SK-N-SH (cell line): ENCODE data around the gene SMAP1. TPM values are rescaled to one million over a fixed set of nuclear protein-coding genes. Genes with fewer than 3 reads are reported as not detected.
A peak's percentile ranks its signal among the peaks of the same experiment; 100 is the strongest.

Source experiments
- CTCF ChIA-PET: fragments of 300-600, 350-600 bp; formaldehyde crosslinking; extraction: SDS; loops from one replicate; lab custom pipeline; 2021; lab: Yijun Ruan, JAX
- POLR2A ChIA-PET: fragments of 350-600 bp; sonication (Branson Sonifier 250); formaldehyde crosslinking; extraction: SDS; loops from one replicate; lab custom pipeline; 2020; ENCODE audit warnings: antibody characterized with exemption, inconsistent platforms; lab: Yijun Ruan, JAX
- DNase-seq: peaks from one replicate; pipeline ENCODE4 v3.0.0; 2012
- H2AFZ ChIP-seq: fragments of 200-600 bp; sonication (generic); 2 replicates; pipeline ENCODE4 v1.8.1; 2016; ENCODE audit warnings: antibody characterized with exemption, mild to moderate bottlenecking, low read depth
- H3F3A ChIP-seq: fragments of 200-600 bp; sonication (generic); replicated peaks from 2 replicates; pipeline ENCODE3; 2016; ENCODE audit warnings: antibody characterized with exemption, mild to moderate bottlenecking; ENCODE audit not compliant: insufficient read depth
- H3K27ac ChIP-seq, 2 experiments: fragments of 200-500 bp in 1 of 2; fragments of 200-600 bp in 1 of 2; sonication (Bioruptor generic) in 1 of 2; sonication (generic), shearing (Covaris generic) in 1 of 2; 2 replicates each; pipeline versions ENCODE4 v1.5.1 to v1.6.1; 2014 to 2016; ENCODE audit warnings: low read depth in 2 of 2, inconsistent platforms in 1 of 2, low read length in 1 of 2, mild to moderate bottlenecking in 1 of 2, mixed read lengths in 1 of 2
- H3K27me3 ChIP-seq: fragments of 200-600 bp; sonication (generic), shearing (Covaris generic); 2 replicates; pipeline ENCODE4 v1.6.1; 2016; ENCODE audit warnings: mixed run types; ENCODE audit not compliant: insufficient read depth
- H3K36me3 ChIP-seq, 2 experiments: fragments of 200-500 bp in 1 of 2; fragments of 200-600 bp in 1 of 2; sonication (Bioruptor generic) in 1 of 2; sonication (generic) in 1 of 2; replicated peaks in 1 of 2; 2 replicates each; pipeline versions ENCODE3 to v1.5.1; 2014 to 2016; ENCODE audit warnings: low read length in 1 of 2, mild to moderate bottlenecking in 1 of 2; ENCODE audit not compliant: insufficient read depth in 2 of 2, control insufficient read depth in 1 of 2
- H3K4me1 ChIP-seq, 2 experiments: fragments of 200-500 bp in 1 of 2; fragments of 200-600 bp in 1 of 2; sonication (Bioruptor generic) in 1 of 2; sonication (generic), shearing (Covaris generic) in 1 of 2; 2 replicates each; pipeline versions ENCODE4 v1.5.1 to v1.6.1; 2014 to 2016; ENCODE audit warnings: low read depth in 1 of 2, low read length in 1 of 2, mixed run types in 1 of 2; ENCODE audit not compliant: insufficient read depth in 2 of 2, control insufficient read depth in 1 of 2
- H3K4me2 ChIP-seq: fragments of 200-600 bp; sonication (generic), shearing (Covaris generic); 2 replicates; pipeline ENCODE4 v1.6.1; 2017; ENCODE audit warnings: mixed run types
- H3K4me3 ChIP-seq, 2 experiments: fragments of 200-500 bp in 1 of 2; fragments of 200-600 bp in 1 of 2; sonication (Bioruptor generic) in 1 of 2; sonication (generic), shearing (Covaris generic) in 1 of 2; 2 replicates each; pipeline versions ENCODE4 v1.5.1 to v1.8.1; 2014 to 2016; ENCODE audit warnings: low read depth in 2 of 2, inconsistent platforms in 1 of 2, low read length in 1 of 2, mild to moderate bottlenecking in 1 of 2, mixed read lengths in 1 of 2, moderate library complexity in 1 of 2
- H3K79me2 ChIP-seq: fragments of 200-600 bp; sonication (generic); 2 replicates; pipeline ENCODE4 v1.8.1; 2017; ENCODE audit warnings: mild to moderate bottlenecking; ENCODE audit not compliant: insufficient read depth
- H3K9ac ChIP-seq: fragments of 200-600 bp; sonication (generic); 2 replicates; pipeline ENCODE4 v1.6.1; 2017; ENCODE audit warnings: mixed run types
- H3K9me2 ChIP-seq: fragments of 200-600 bp; sonication (generic); 2 replicates; pipeline ENCODE4 v1.6.1; 2017; ENCODE audit warnings: mixed run types
- H3K9me3 ChIP-seq: fragments of 200-600 bp; sonication (generic); 2 replicates; pipeline ENCODE4 v1.6.1; 2017; ENCODE audit warnings: mixed run types, mild to moderate bottlenecking, moderate library complexity
- H4K20me1 ChIP-seq: fragments of 200-600 bp; sonication (generic); 2 replicates; pipeline ENCODE4 v1.6.1; 2017; ENCODE audit warnings: mild to moderate bottlenecking, mixed run types; ENCODE audit not compliant: insufficient read depth
- CHD2 ChIP-seq: fragments of 150-350 bp; IDR thresholded peaks from 2 replicates; pipeline ENCODE4 v1.6.1; 2018; ENCODE audit warnings: low read length; ENCODE audit not compliant: partially characterized antibody
- ELF1 ChIP-seq: IDR thresholded peaks from 2 replicates; pipeline ENCODE4 v1.4.0; 2012
- EP300 ChIP-seq, 2 experiments: IDR thresholded peaks; 2 replicates each; pipeline versions ENCODE4 v1.4.0 to v1.6.1; 2012; ENCODE audit warnings: borderline replicate concordance in 1 of 2, low read depth in 1 of 2, low read length in 1 of 2
- FOXJ3 ChIP-seq: sonication (generic); formaldehyde crosslinking; IDR thresholded peaks from 2 replicates; pipeline ENCODE4 v1.5.1; 2020; ENCODE audit warnings: mild to moderate bottlenecking, missing genetic modification reagents
- GABPA ChIP-seq: IDR thresholded peaks from 2 replicates; pipeline ENCODE4 v1.4.0; 2012; ENCODE audit warnings: low read depth, mild to moderate bottlenecking
- GATA2 ChIP-seq: sonication (generic); formaldehyde crosslinking; IDR thresholded peaks from 2 replicates; pipeline ENCODE4 v1.5.0; 2020; ENCODE audit warnings: mild to moderate bottlenecking, missing genetic modification reagents
- JUND ChIP-seq: IDR thresholded peaks from 2 replicates; pipeline ENCODE4 v1.4.0; 2012
- MEF2A ChIP-seq: IDR thresholded peaks from 2 replicates; pipeline ENCODE4 v1.4.0; 2012; ENCODE audit warnings: low read depth, borderline replicate concordance
- NFIC ChIP-seq: IDR thresholded peaks from 2 replicates; pipeline ENCODE4 v1.4.0; 2012; ENCODE audit warnings: borderline replicate concordance
- NRF1 ChIP-seq: IDR thresholded peaks from 2 replicates; pipeline ENCODE4 v1.6.1; 2012; ENCODE audit warnings: low read depth, mild to moderate bottlenecking, low read length
- POLR2AphosphoS5 ChIP-seq: IDR thresholded peaks from 2 replicates; pipeline ENCODE4 v1.6.1; 2012; ENCODE audit warnings: low read depth, low read length
- RCOR1 ChIP-seq: fragments of 150-350 bp; IDR thresholded peaks from 2 replicates; pipeline ENCODE4 v1.6.1; 2017; ENCODE audit warnings: antibody characterized with exemption, low read length
- TAF1 ChIP-seq: IDR thresholded peaks from 2 replicates; pipeline ENCODE4 v1.6.1; 2012; ENCODE audit warnings: low read depth, mild to moderate bottlenecking, low read length, moderate library complexity, borderline replicate concordance
- TCF12 ChIP-seq: IDR thresholded peaks from 2 replicates; pipeline ENCODE4 v1.4.0; 2012
- WGBS: methylation state at CpG from one replicate; pipeline ENCODE4 v1.1.6; 2017; ENCODE audit warnings: low lambda C conversion rate; 5-methylcytosine and 5-hydroxymethylcytosine counted together
- polyA plus RNA-seq, 3 experiments: library from polyadenylated mRNA; depleted of rRNA; stranded (reverse); fragments of >200 nt; gene quantifications; 2 replicates each; pipeline ENCODE4 v1.2.3, GENCODE V29; 2012
- TF ChIP-seq, protein P1 (sequence below): IDR thresholded peaks from 2 replicates; pipeline ENCODE4 v1.4.0; 2012; ENCODE audit warnings: low read depth, borderline replicate concordance
- TF ChIP-seq, protein P2 (sequence below): IDR thresholded peaks from 2 replicates; pipeline ENCODE4 v1.4.0; 2012; ENCODE audit warnings: low read depth

Gene SMAP1
- polyA plus RNA-seq, 1 of the 3 experiments (the other 2 are of a cell fraction), result 12.6 TPM

DNA sequence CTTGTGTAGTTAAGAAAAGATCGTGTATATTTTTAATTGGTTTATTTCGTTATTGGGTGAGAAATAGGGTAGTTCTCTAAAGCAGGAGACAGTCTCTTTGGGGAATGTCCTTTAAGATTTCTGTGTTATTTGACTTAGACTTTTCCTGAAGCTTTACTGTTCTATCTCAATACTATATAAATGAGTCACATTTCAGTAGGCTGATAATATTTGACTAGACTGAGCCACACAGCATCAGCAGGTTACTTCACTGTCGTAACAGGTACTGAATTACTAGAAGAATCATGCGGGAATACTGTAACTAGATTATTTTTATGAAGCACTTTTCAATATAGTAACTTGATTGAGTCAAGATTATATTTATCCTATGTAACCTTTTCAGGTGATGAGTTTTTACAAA lies 1.4 kb downstream of the SMAP1 start:
- H4K20me1 ChIP-seq, result no peaks in the 10 kb centered on the region; the same call in 1 of the 2 replicates
- H3K27me3 ChIP-seq, result no peaks in the 10 kb centered on the region
- no peak overlapping the region; a peak in 1 of 4 replicates for H3K27ac ChIP-seq
- DNase-seq, result no peak
- peaks cover 52% of the 10 kb centered on the region for H3K79me2 ChIP-seq
- POLR2A ChIA-PET, result interaction anchor here (0.8 kb wide), 1 partner anchor 102 kb away, joined by 3 read pairs; the partner anchor contains the start of gene SDHAF4
- H3K36me3 ChIP-seq, result no peaks in the 10 kb centered on the region
- no peaks in the 10 kb centered on the region for H3K9me3 ChIP-seq
- H3K4me1 ChIP-seq, result peaks cover 4 to 5% of the 10 kb centered on the region in 2 experiments; a peak in 3 of 4 replicates
- WGBS, result 72% methylated on average over 4 of the region's 4 CpGs
- H3K9ac ChIP-seq, result peak overlapping the region; percentile 79; the same call in 1 of the 2 replicates
- CTCF ChIA-PET, result interaction anchor here (1.1 to 2.9 kb wide), 5 partner anchors 10 to 359 kb away, joined by 3 to 10 read pairs (median 5); no protein-coding TSS in a partner anchor
- no peaks in the 10 kb centered on the region for H3F3A ChIP-seq
- H3K9me2 ChIP-seq, result no peaks in the 10 kb centered on the region
- TF ChIP-seq TCF12, result no peak
- TF ChIP-seq, protein P1, sequence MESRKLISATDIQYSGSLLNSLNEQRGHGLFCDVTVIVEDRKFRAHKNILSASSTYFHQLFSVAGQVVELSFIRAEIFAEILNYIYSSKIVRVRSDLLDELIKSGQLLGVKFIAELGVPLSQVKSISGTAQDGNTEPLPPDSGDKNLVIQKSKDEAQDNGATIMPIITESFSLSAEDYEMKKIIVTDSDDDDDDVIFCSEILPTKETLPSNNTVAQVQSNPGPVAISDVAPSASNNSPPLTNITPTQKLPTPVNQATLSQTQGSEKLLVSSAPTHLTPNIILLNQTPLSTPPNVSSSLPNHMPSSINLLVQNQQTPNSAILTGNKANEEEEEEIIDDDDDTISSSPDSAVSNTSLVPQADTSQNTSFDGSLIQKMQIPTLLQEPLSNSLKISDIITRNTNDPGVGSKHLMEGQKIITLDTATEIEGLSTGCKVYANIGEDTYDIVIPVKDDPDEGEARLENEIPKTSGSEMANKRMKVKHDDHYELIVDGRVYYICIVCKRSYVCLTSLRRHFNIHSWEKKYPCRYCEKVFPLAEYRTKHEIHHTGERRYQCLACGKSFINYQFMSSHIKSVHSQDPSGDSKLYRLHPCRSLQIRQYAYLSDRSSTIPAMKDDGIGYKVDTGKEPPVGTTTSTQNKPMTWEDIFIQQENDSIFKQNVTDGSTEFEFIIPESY, result no peak
- TF ChIP-seq MEF2A, result no peak
- no peak for TF ChIP-seq CHD2
- TF ChIP-seq GATA2, result no peak
- no peak for TF ChIP-seq NRF1
- no peak for TF ChIP-seq TAF1
- TF ChIP-seq JUND, result no peak
- TF ChIP-seq RCOR1, result no peak
- TF ChIP-seq POLR2AphosphoS5, result no peak
- no peak for TF ChIP-seq FOXJ3 (CRISPR knock-in tag)
- H2AFZ ChIP-seq, result peak overlapping the region; percentile 100; the same call in 1 of the 2 replicates
- H3K4me2 ChIP-seq, result peak overlapping the region; percentile 89
- H3K4me3 ChIP-seq, result peak overlapping the region; percentile 79 to 93; a peak in 2 of 4 replicates

DNA sequence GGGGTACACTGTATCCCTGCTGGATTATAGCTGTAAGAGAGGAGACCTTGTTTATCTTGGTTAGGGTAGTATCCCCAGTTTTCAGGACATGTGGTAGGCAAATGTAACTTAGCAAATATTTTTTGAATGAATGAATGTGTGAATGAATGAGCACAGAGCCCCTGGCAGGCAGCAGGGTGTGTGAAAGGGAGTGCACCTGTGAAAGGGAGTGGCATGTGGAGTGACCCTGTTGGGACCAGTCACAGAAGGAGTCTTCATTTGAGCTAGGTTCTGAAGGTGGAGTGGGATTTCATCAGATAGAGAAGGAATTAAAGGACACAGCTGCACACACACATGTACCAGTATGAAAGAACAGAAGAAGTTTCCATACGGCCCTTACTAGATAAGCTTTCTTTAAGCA lies 4.9 kb downstream of the SMAP1 start:
- Histone ChIP-seq H3K9ac (no peak overlapping the region), H3K4me1 (peaks cover 4 to 5% of the 10 kb centered on the region in 2 experiments; a peak in 3 of 4 replicates)
- no peak for TF ChIP-seq CHD2
- TF ChIP-seq GABPA, result no peak
- TF ChIP-seq EP300 (IDR thresholded peaks at IDR 0.05; ENCODE audit: borderline replicate concordance in 1 of 2, low read depth in 1 of 2, low read length in 1 of 2), result no peak
- TF ChIP-seq, protein P2, sequence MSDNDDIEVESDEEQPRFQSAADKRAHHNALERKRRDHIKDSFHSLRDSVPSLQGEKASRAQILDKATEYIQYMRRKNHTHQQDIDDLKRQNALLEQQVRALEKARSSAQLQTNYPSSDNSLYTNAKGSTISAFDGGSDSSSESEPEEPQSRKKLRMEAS, result no peak
- TF ChIP-seq ELF1, result no peak
- TF ChIP-seq NFIC, result no peak
- TF ChIP-seq TAF1, result no peak
- no peak for TF ChIP-seq JUND
- TF ChIP-seq RCOR1, result no peak
- TF ChIP-seq, all 33 proteins: peak for 0
- no peak overlapping the region for H2AFZ ChIP-seq
- no peaks in the 10 kb centered on the region for H3F3A ChIP-seq
- no peaks in the 10 kb centered on the region for H3K27me3 ChIP-seq
- ChIA-PET CTCF (interaction anchor here (1.1 to 2.2 kb wide), 5 partner anchors 14 to 362 kb away, joined by 3 to 16 read pairs (median 4); no protein-coding TSS in a partner anchor), POLR2A (no interaction called here)
- no peak overlapping the region for H3K4me3 ChIP-seq
- no peaks in the 10 kb centered on the region for H3K9me3 ChIP-seq
- no peaks in the 10 kb centered on the region; the same call in 1 of the 2 replicates for H4K20me1 ChIP-seq
- no peaks in the 10 kb centered on the region for H3K36me3 ChIP-seq
- H3K27ac ChIP-seq, result no peak overlapping the region
- H3K79me2 ChIP-seq, result peaks cover 79% of the 10 kb centered on the region
- no peak for DNase-seq
- no peaks in the 10 kb centered on the region for H3K9me2 ChIP-seq
- 92% methylated on average over 1 of the region's 1 CpG for WGBS
- H3K4me2 ChIP-seq, result no peak overlapping the region
